H1 (cell line): ENCODE results near the gene ZNF423. TPM values are rescaled to one million over a fixed set of nuclear protein-coding genes. Genes with fewer than 3 reads are reported as not detected.

ENCODE experiments used
- CTCF ChIA-PET: fragments of 300-600 bp; sonication (Branson Sonifier 250); formaldehyde crosslinking; loops from one replicate; lab custom pipeline; 2021; ENCODE audit not compliant: partially characterized antibody; lab: Charles Lee
- POLR2A ChIA-PET: fragments of 300-600 bp; sonication (Branson Sonifier 250); formaldehyde crosslinking; loops from one replicate; lab custom pipeline; 2021; ENCODE audit warnings: inconsistent platforms; ENCODE audit not compliant: partially characterized antibody; lab: Charles Lee
- DNase-seq, 2 experiments: peaks; one replicate each; pipeline versions ENCODE4 v3.0.0 to v3.0.0-alpha.2; 2010 to 2022; ENCODE audit warnings: low spot score in 2 of 2, low read depth in 1 of 2, mixed read lengths in 1 of 2
- FAIRE-seq: peaks from 2 replicates; lab custom pipeline; 2011; peaks lifted over from hg19 to GRCh38; lab: Jason Lieb, UNC
- H2AFZ ChIP-seq: 2 replicates; pipeline ENCODE4 v1.8.1; 2012; ENCODE audit warnings: low read length, inconsistent platforms
- H2AK5ac ChIP-seq: 2 replicates; pipeline ENCODE4 v1.6.1; 2013; ENCODE audit warnings: low read depth, low read length
- H2BK120ac ChIP-seq: replicated peaks from 2 replicates; pipeline ENCODE3; 2013; ENCODE audit warnings: low read depth, low read length, inconsistent platforms
- H2BK12ac ChIP-seq: 2 replicates; pipeline ENCODE4 v1.6.1; 2013; ENCODE audit warnings: low read depth, low read length
- H2BK15ac ChIP-seq: 2 replicates; pipeline ENCODE4 v1.6.1; 2013; ENCODE audit warnings: low read length
- H2BK20ac ChIP-seq: 2 replicates; pipeline ENCODE4 v1.6.1; 2013; ENCODE audit warnings: low read length
- H2BK5ac ChIP-seq: 2 replicates; pipeline ENCODE4 v1.6.1; 2013; ENCODE audit warnings: low read depth, low read length
- H3K14ac ChIP-seq: 2 replicates; pipeline ENCODE4 v1.6.1; 2013; ENCODE audit warnings: inconsistent platforms; ENCODE audit not compliant: insufficient read length
- H3K18ac ChIP-seq: 2 replicates; pipeline ENCODE4 v1.6.1; 2013; ENCODE audit warnings: low read length; ENCODE audit errors: extremely low read depth
- H3K23ac ChIP-seq: 2 replicates; pipeline ENCODE4 v1.6.1; 2013; ENCODE audit warnings: inconsistent platforms; ENCODE audit not compliant: insufficient read length
- H3K23me2 ChIP-seq: 2 replicates; pipeline ENCODE4 v1.6.1; 2013; ENCODE audit warnings: low read depth, low read length
- H3K27ac ChIP-seq: 2 replicates; pipeline ENCODE4 v1.6.1; 2011; ENCODE audit warnings: low read depth, low read length, inconsistent platforms
- H3K27me3 ChIP-seq, 4 experiments: replicated peaks in 1 of 4; 1 replicate in 1 of 4; 2 replicates in 3 of 4; pipeline versions ENCODE4 v1.6.1 to v1.8.1; 2011 to 2013; ENCODE audit warnings: low read length in 3 of 4, mild to moderate bottlenecking in 3 of 4, inconsistent platforms in 2 of 4, mixed read lengths in 2 of 4, moderate library complexity in 1 of 4; ENCODE audit not compliant: control insufficient read depth in 3 of 4, insufficient read depth in 3 of 4; ENCODE audit errors: extremely low read depth in 1 of 4
- H3K36me3 ChIP-seq, 4 experiments: 2 replicates each; pipeline versions ENCODE4 v1.6.1 to v1.8.1; 2011 to 2013; ENCODE audit warnings: mild to moderate bottlenecking in 4 of 4, low read length in 3 of 4, moderate library complexity in 2 of 4, control low read depth in 1 of 4, inconsistent platforms in 1 of 4; ENCODE audit not compliant: insufficient read depth in 4 of 4, control insufficient read depth in 2 of 4
- H3K4ac ChIP-seq: replicated peaks from 2 replicates; pipeline ENCODE3; 2013; ENCODE audit warnings: low read length, low read depth, mixed read lengths, inconsistent platforms; ENCODE audit not compliant: insufficient read length
- H3K4me1 ChIP-seq, 4 experiments: replicated peaks in 1 of 4; 1 replicate in 1 of 4; 2 replicates in 3 of 4; pipeline versions ENCODE4 v1.6.1 to v1.8.1; 2011 to 2013; ENCODE audit warnings: low read length in 3 of 4, inconsistent platforms in 2 of 4, mixed read lengths in 1 of 4; ENCODE audit not compliant: insufficient read depth in 4 of 4, control insufficient read depth in 3 of 4
- H3K4me2 ChIP-seq, 2 experiments: 2 replicates each; pipeline versions ENCODE4 v1.6.1 to v1.8.1; 2011 to 2013; ENCODE audit warnings: low read depth in 2 of 2, low read length in 2 of 2, control low read depth in 1 of 2, inconsistent platforms in 1 of 2, mild to moderate bottlenecking in 1 of 2; ENCODE audit not compliant: insufficient read depth in 1 of 2
- H3K4me3 ChIP-seq, 4 experiments: fragments of 200-600, 300-600 bp in 1 of 4; sonication (generic), shearing (Covaris generic), sonication (Bioruptor Twin) in 1 of 4; 2 replicates each; pipeline versions ENCODE4 v1.5.1 to v1.8.1; 2011 to 2016; ENCODE audit warnings: low read length in 4 of 4, low read depth in 3 of 4, control low read depth in 2 of 4, inconsistent platforms in 2 of 4, mild to moderate bottlenecking in 2 of 4, mixed read lengths in 1 of 4, moderate library complexity in 1 of 4; ENCODE audit not compliant: insufficient read depth in 2 of 4; ENCODE audit errors: extremely low read depth in 1 of 4
- H3K56ac ChIP-seq: replicated peaks from 2 replicates; pipeline ENCODE3; 2013; ENCODE audit warnings: low read depth, mild to moderate bottlenecking, mixed read lengths, low read length, inconsistent platforms; ENCODE audit not compliant: insufficient read length
- H3K79me1 ChIP-seq: 2 replicates; pipeline ENCODE4 v1.6.1; 2013; ENCODE audit warnings: low read depth, low read length, control low read depth
- H3K79me2 ChIP-seq, 2 experiments: 2 replicates each; pipeline versions ENCODE4 v1.6.1 to v1.8.1; 2012 to 2013; ENCODE audit warnings: low read length in 2 of 2, mild to moderate bottlenecking in 2 of 2, inconsistent platforms in 1 of 2; ENCODE audit not compliant: insufficient read depth in 2 of 2, control insufficient read depth in 1 of 2
- H3K9ac ChIP-seq, 4 experiments: replicated peaks in 1 of 4; 1 replicate in 1 of 4; 2 replicates in 3 of 4; pipeline versions ENCODE4 v1.6.1 to v1.8.1; 2011 to 2013; ENCODE audit warnings: low read depth in 3 of 4, low read length in 3 of 4, control low read depth in 2 of 4, mild to moderate bottlenecking in 2 of 4, moderate library complexity in 2 of 4, inconsistent platforms in 1 of 4; ENCODE audit errors: extremely low read depth in 1 of 4
- H3K9me3 ChIP-seq, 2 experiments: 2 replicates each; pipeline versions ENCODE4 v1.6.1 to v1.8.1; 2012 to 2013; ENCODE audit warnings: mild to moderate bottlenecking in 2 of 2, moderate library complexity in 2 of 2, control low read depth in 1 of 2, inconsistent platforms in 1 of 2, low read depth in 1 of 2, low read length in 1 of 2, mixed read lengths in 1 of 2; ENCODE audit not compliant: insufficient read depth in 2 of 2
- H4K20me1 ChIP-seq, 2 experiments: replicated peaks in 1 of 2; 2 replicates each; pipeline versions ENCODE3 to v1.8.1; 2011 to 2013; ENCODE audit warnings: inconsistent platforms in 2 of 2, low read length in 2 of 2, mild to moderate bottlenecking in 1 of 2; ENCODE audit not compliant: insufficient read depth in 2 of 2, control insufficient read depth in 1 of 2
- H4K5ac ChIP-seq: 2 replicates; pipeline ENCODE4 v1.6.1; 2013; ENCODE audit warnings: low read length, low read depth, mixed read lengths, inconsistent platforms; ENCODE audit not compliant: insufficient read length
- H4K8ac ChIP-seq: 2 replicates; pipeline ENCODE4 v1.8.0; 2013; ENCODE audit warnings: mild to moderate bottlenecking, moderate library complexity, low read length, inconsistent platforms; ENCODE audit not compliant: insufficient read depth; ENCODE audit errors: extremely low read depth
- H4K91ac ChIP-seq: replicated peaks from 2 replicates; pipeline ENCODE3; 2013; ENCODE audit warnings: low read length, mixed read lengths, inconsistent platforms; ENCODE audit not compliant: insufficient read length
- WGBS, 2 experiments: shearing (Covaris generic) in 1 of 2; methylation state at CpG; one replicate each; pipeline versions ENCODE4 v1.1.6 to v1.1.7; 2013 to 2015; ENCODE audit warnings: low lambda C conversion rate in 2 of 2, mixed read lengths in 2 of 2, inconsistent platforms in 1 of 2, low coverage in 1 of 2, missing lambda C conversion rate in 1 of 2; ENCODE audit not compliant: insufficient replicate concordance in 2 of 2, insufficient coverage in 1 of 2, insufficient read length in 1 of 2; ENCODE audit errors: extremely low coverage in 1 of 2, missing lambda C conversion rate in 1 of 2; 5-methylcytosine and 5-hydroxymethylcytosine counted together
- polyA plus RNA-seq, 7 experiments: library from polyadenylated mRNA; depleted of rRNA in 3 of 7; stranded (reverse) in 5 of 7; unstranded in 2 of 7; fragments of >200 nt in 5 of 7; fragments of 200-250 nt in 2 of 7; gene quantifications; 1 replicate in 5 of 7; 2 replicates in 1 of 7; 4 replicates in 1 of 7; pipeline versions ENCODE4 v1.2.1 to v1.2.3, GENCODE V29; 2011 to 2013; ENCODE audit warnings: missing spikeins in 2 of 7, mixed read lengths in 2 of 7
- total RNA-seq: library from RNA; stranded (reverse); fragmentation: NEBNext Ultra II Directional; extraction: Animal tissue kit (Norgen Biotek cat#: 25700); gene quantifications from 2 replicates; pipeline ENCODE4 v1.2.1, GENCODE V29; 2021
- TF ChIP-seq, protein P1 (sequence below): IDR thresholded peaks from 2 replicates; pipeline ENCODE4 v1.6.1; 2011; ENCODE audit warnings: low read depth, mild to moderate bottlenecking, low read length; ENCODE audit not compliant: insufficient read depth

Gene ZNF423
- total and polyA plus RNA-seq, 2 of the 8 experiments (the other 6 are each of a cell fraction or from before 2014, with no cell fraction given) = 38.2 to 52.3 TPM

DNA sequence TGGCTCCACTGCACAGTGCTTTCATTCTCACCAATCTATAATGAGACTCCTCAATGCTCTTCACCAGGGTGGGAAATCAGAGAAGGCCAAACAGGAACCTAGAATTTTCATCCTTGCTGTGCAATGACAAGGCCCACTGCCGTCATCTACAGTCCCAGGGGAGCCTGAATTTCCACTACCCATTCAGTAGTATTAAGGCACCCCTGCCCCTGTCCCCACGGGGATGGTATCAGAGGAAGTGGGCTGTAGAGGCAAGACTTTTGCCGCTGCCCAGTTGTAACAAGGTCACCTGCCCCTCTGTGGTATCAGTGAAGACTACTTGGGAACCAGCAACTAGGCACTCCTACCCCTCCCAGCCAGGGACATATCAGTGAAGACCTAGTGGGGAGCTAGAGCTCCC, 377.8 kb downstream of the ZNF423 start:
- no peak overlapping the region for H4K5ac ChIP-seq
- H2AK5ac ChIP-seq = no peak overlapping the region
- H4K8ac ChIP-seq = no peak overlapping the region
- no peak overlapping the region for H2BK12ac ChIP-seq
- H3K79me2 ChIP-seq = no peaks in the 10 kb centered on the region
- ChIA-PET CTCF (no interaction called here), POLR2A (no interaction called here)
- WGBS, 2 experiments = 90% methylated on average over 3 of the region's 3 CpGs; no CpG with 5 or more reads in 1 of the 2 experiments
- no peak overlapping the region for H2BK15ac ChIP-seq
- no peak overlapping the region for H3K4me3 ChIP-seq
- no peak overlapping the region for H3K23ac ChIP-seq
- no peaks in the 10 kb centered on the region for H3K36me3 ChIP-seq
- H4K91ac ChIP-seq = no peak overlapping the region
- FAIRE-seq = no peak
- TF ChIP-seq, protein P1, sequence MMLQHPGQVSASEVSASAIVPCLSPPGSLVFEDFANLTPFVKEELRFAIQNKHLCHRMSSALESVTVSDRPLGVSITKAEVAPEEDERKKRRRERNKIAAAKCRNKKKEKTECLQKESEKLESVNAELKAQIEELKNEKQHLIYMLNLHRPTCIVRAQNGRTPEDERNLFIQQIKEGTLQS = no peak
- 0 out of 2 replicates have a peak, but pooled peaks cover 3% of the 10 kb centered on the region for H3K23me2 ChIP-seq
- H3K14ac ChIP-seq = no peak overlapping the region
- no peaks in the 10 kb centered on the region for H3K79me1 ChIP-seq
- no peaks in the 10 kb centered on the region for H3K4me1 ChIP-seq
- H3K18ac ChIP-seq = no peak overlapping the region
- H2BK20ac ChIP-seq = no peak overlapping the region
- H3K27ac ChIP-seq = no peak overlapping the region
- H3K9me3 ChIP-seq = no peaks in the 10 kb centered on the region
- no peak overlapping the region for H2BK5ac ChIP-seq
- DNase-seq = no peak
- no peak overlapping the region for H2BK120ac ChIP-seq
- no peak overlapping the region for H3K4ac ChIP-seq
- no peak overlapping the region for H3K56ac ChIP-seq
- H3K27me3 ChIP-seq = no peaks in the 10 kb centered on the region; a peak in 2 of 7 replicates
- no peak overlapping the region for H3K9ac ChIP-seq
- H2AFZ ChIP-seq = no peak overlapping the region
- no peak overlapping the region for H3K4me2 ChIP-seq
- no peaks in the 10 kb centered on the region for H4K20me1 ChIP-seq
